Suprapubic skin (tissue), 4 donors: ENCODE measurements around the gene SLC24A4. TPM values are rescaled to one million over a fixed set of nuclear protein-coding genes. Genes with fewer than 3 reads are reported as not detected.

ENCODE experiments used
- DNase-seq, 2 donors: peaks; one replicate each; pipeline ENCODE4 v3.0.0-alpha.2; 2019; ENCODE audit warnings: low spot score in 2 of 2
- H3K27ac ChIP-seq: fragments of 200-600 bp; sonication (generic); one replicate; pipeline ENCODE4 v1.5.1; 2019
- H3K27me3 ChIP-seq: fragments of 200-600 bp; sonication (generic); one replicate; pipeline ENCODE4 v1.5.1; 2019
- H3K36me3 ChIP-seq: fragments of 200-600 bp; sonication (generic); one replicate; pipeline ENCODE4 v1.5.1; 2019
- H3K4me1 ChIP-seq: fragments of 200-600 bp; sonication (generic); one replicate; pipeline ENCODE4 v1.5.1; 2019
- H3K4me3 ChIP-seq: fragments of 200-600 bp; sonication (generic); one replicate; pipeline ENCODE4 v1.5.1; 2019; ENCODE audit warnings: mild to moderate bottlenecking
- H3K9me3 ChIP-seq: fragments of 200-600 bp; sonication (generic); one replicate; pipeline ENCODE4 v1.5.1; 2019
- CTCF ChIP-seq, 2 donors: fragments of 200-600 bp in 1 of 2; fragments of 450-650 bp in 1 of 2; sonication (generic) in 1 of 2; IDR thresholded peaks; one replicate each; pipeline ENCODE4 v1.5.1; 2016 to 2019; ENCODE audit warnings: antibody characterized with exemption in 2 of 2, mild to moderate bottlenecking in 1 of 2, moderate library complexity in 1 of 2
- EP300 ChIP-seq: sonication (generic); formaldehyde crosslinking; IDR thresholded peaks from one replicate; pipeline ENCODE4 v1.6.1; 2017; ENCODE audit warnings: antibody characterized with exemption
- POLR2A ChIP-seq, 2 donors: fragments of 450-650 bp; IDR thresholded peaks; one replicate each; pipeline ENCODE4 v1.6.1; 2017; ENCODE audit warnings: antibody characterized with exemption in 2 of 2, mild to moderate bottlenecking in 2 of 2, moderate library complexity in 2 of 2
- POLR2AphosphoS5 ChIP-seq, 3 donors: sonication (generic); formaldehyde crosslinking; IDR thresholded peaks; one replicate each; pipeline ENCODE4 v1.6.1; 2017; ENCODE audit warnings: antibody characterized with exemption in 3 of 3
- WGBS: methylation state at CpG from one replicate; pipeline ENCODE4 v1.1.5; 2018; 5-methylcytosine and 5-hydroxymethylcytosine counted together
- total RNA-seq, 4 donors: library from RNA; depleted of rRNA; stranded (reverse); fragments of >200 nt; gene quantifications; one replicate each; pipeline ENCODE4 v1.1.0, GENCODE V29; 2016

Gene SLC24A4
- total RNA-seq, 4 donors from 2014 or later, result 0.11 to 0.57 (median 0.34) TPM

GRCh38 chr14:92441751-92442504 is 119.0 kb downstream of the SLC24A4 start:
- no peaks in the 10 kb centered on the region for H3K4me1 ChIP-seq
- H3K4me3 ChIP-seq, result no peak overlapping the region
- TF ChIP-seq POLR2A (IDR thresholded peaks at IDR 0.05) (no peak), EP300 (no peak), CTCF (IDR thresholded peaks at IDR 0.05) (no peak), POLR2AphosphoS5 (IDR thresholded peaks at IDR 0.05) (no peak)
- no peaks in the 10 kb centered on the region for H3K9me3 ChIP-seq
- WGBS, result 90% methylated on average over 10 of the region's 10 CpGs
- no peak overlapping the region for H3K27ac ChIP-seq
- no peaks in the 10 kb centered on the region for H3K36me3 ChIP-seq
- no peak for DNase-seq
- H3K27me3 ChIP-seq, result no peaks in the 10 kb centered on the region

DNA sequence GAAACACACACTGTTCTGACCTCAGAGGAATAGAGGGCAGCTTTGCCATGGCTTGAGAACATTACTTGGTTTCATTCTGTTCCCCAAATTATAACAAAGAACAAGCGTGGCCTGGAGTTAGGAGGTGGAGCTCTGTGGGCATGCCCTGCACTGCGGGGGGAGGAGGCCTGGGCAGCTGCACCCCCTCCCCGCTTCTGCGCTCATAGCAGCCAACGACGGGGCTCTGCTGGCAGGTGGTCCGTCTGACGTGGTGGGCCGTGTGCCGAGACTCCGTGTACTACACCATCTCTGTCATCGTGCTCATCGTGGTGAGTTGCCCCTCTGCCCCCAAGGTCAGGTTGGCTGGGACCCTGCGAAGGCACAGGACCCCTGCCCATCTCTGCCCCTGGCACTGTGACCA is 120.2 kb downstream of the SLC24A4 start:
- Histone ChIP-seq H3K27me3 (no peaks in the 10 kb centered on the region), H3K4me3 (no peak overlapping the region), H3K27ac (no peak overlapping the region), H3K36me3 (no peaks in the 10 kb centered on the region), H3K4me1 (no peaks in the 10 kb centered on the region), H3K9me3 (no peaks in the 10 kb centered on the region)
- WGBS, result 96% methylated on average over 8 of the region's 14 CpGs
- TF ChIP-seq POLR2A (IDR thresholded peaks at IDR 0.05) (no peak), EP300 (no peak)
- no peak for DNase-seq

DNA sequence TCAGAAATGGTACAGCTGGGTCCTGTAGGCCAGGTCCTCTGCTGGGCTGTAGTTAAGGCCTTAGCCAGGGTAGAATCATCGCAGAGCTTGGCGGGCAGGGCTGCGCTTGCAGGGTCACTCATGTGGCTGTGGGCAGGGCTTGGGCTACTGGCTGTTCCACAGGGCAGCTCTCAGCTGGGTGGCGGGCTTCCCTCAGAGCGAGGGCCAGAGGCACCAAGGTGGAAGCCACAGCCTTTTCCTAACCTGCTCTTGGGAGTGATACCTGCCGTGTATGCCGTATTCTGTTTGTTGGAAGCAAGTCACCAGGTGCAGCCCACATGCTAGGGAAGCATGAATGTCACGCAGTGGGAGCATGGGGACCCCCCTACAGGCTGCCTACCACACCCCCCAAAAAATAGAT is 120.8 kb downstream of the SLC24A4 start:
- 82% methylated on average over 4 of the region's 8 CpGs for WGBS
- no peaks in the 10 kb centered on the region for H3K27me3 ChIP-seq
- no peaks in the 10 kb centered on the region for H3K9me3 ChIP-seq
- no peak overlapping the region for H3K4me3 ChIP-seq
- no peak for DNase-seq
- TF ChIP-seq CTCF (IDR thresholded peaks at IDR 0.05) (no peak), POLR2A (IDR thresholded peaks at IDR 0.05) (no peak), POLR2AphosphoS5 (IDR thresholded peaks at IDR 0.05) (no peak), EP300 (no peak)
- H3K36me3 ChIP-seq, result no peaks in the 10 kb centered on the region
- H3K27ac ChIP-seq, result no peak overlapping the region
- H3K4me1 ChIP-seq, result no peaks in the 10 kb centered on the region

GRCh38 chr14:92446771-92447170 is 123.8 kb downstream of the SLC24A4 start:
- Histone ChIP-seq H3K4me3 (no peak overlapping the region), H3K36me3 (no peaks in the 10 kb centered on the region), H3K9me3 (no peaks in the 10 kb centered on the region), H3K27ac (no peak overlapping the region), H3K4me1 (no peaks in the 10 kb centered on the region), H3K27me3 (no peaks in the 10 kb centered on the region)
- WGBS, result 86% methylated on average over 5 of the region's 5 CpGs
- DNase-seq, result no peak
- TF ChIP-seq POLR2A (IDR thresholded peaks at IDR 0.05) (no peak), CTCF (IDR thresholded peaks at IDR 0.05) (no peak), EP300 (no peak), POLR2AphosphoS5 (IDR thresholded peaks at IDR 0.05) (no peak)

GRCh38 chr14:92447416-92448197 is 124.6 kb downstream of the SLC24A4 start:
- no peak for DNase-seq
- no peaks in the 10 kb centered on the region for H3K9me3 ChIP-seq
- no peak overlapping the region for H3K4me3 ChIP-seq
- no peaks in the 10 kb centered on the region for H3K27me3 ChIP-seq
- no peaks in the 10 kb centered on the region for H3K36me3 ChIP-seq
- no peak for TF ChIP-seq POLR2A (IDR thresholded peaks at IDR 0.05)
- H3K4me1 ChIP-seq, result no peaks in the 10 kb centered on the region
- H3K27ac ChIP-seq, result no peak overlapping the region
- 92% methylated on average over 8 of the region's 10 CpGs for WGBS

- TF ChIP-seq POLR2AphosphoS5 (IDR thresholded peaks at IDR 0.05), result no peak
- TF ChIP-seq POLR2A (IDR thresholded peaks at IDR 0.05), result no peak
- TF ChIP-seq CTCF (IDR thresholded peaks at IDR 0.05), result no peak
- TF ChIP-seq EP300, result no peak
- H3K27ac ChIP-seq, result no peak overlapping the region
- no peak for DNase-seq
- H3K27me3 ChIP-seq, result no peaks in the 10 kb centered on the region
- H3K9me3 ChIP-seq, result no peaks in the 10 kb centered on the region
- H3K36me3 ChIP-seq, result no peaks in the 10 kb centered on the region
- 90% methylated on average over 4 of the region's 6 CpGs for WGBS
- no peak overlapping the region for H3K4me3 ChIP-seq
- no peaks in the 10 kb centered on the region for H3K4me1 ChIP-seq
Observed at GRCh38 chr14:92448786-92449185, 125.8 kb downstream of the SLC24A4 start.
